Measurements from ENCODE around the gene REST. TPM values are rescaled to one million over a fixed set of nuclear protein-coding genes. Genes with fewer than 3 reads are reported as not detected.

The REST gene
- total and polyA plus RNA-seq, 9 of the 15 experiments (the other 6 are each of a cell fraction or from before 2014, with no cell fraction given), result 2.9 to 24.0 (median 19.2) TPM

- TF ChIP-seq, protein P1, sequence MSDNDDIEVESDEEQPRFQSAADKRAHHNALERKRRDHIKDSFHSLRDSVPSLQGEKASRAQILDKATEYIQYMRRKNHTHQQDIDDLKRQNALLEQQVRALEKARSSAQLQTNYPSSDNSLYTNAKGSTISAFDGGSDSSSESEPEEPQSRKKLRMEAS (CRISPR knock-in tag; IDR thresholded peaks at IDR 0.05), result 0 out of 2 replicates have a peak, but pooled peaks have one; percentile 8
- no peak for TF ChIP-seq ETS2 (tag; IDR thresholded peaks at IDR 0.05; ENCODE audit: borderline replicate concordance, poor library complexity, severe bottlenecking)
- TF ChIP-seq ARHGAP35 (IDR thresholded peaks at IDR 0.05; ENCODE audit: partially characterized antibody), result no peak
- no peak for TF ChIP-seq ZNF282 (CRISPR knock-in tag; IDR thresholded peaks at IDR 0.05)
- TF ChIP-seq DNMT1 (IDR thresholded peaks at IDR 0.05), result no peak
- TF ChIP-seq NR2C1 (IDR thresholded peaks at IDR 0.05), result no peak
- no peak for TF ChIP-seq NR2C1 (tag; IDR thresholded peaks at IDR 0.05)
- no peak for TF ChIP-seq NFATC3 (IDR thresholded peaks at IDR 0.05)
- no peak for TF ChIP-seq ZNF212 (CRISPR knock-in tag; IDR thresholded peaks at IDR 0.05)
- no peak for TF ChIP-seq HMG20B (CRISPR knock-in tag; IDR thresholded peaks at IDR 0.05)
- TF ChIP-seq ZFP30 (CRISPR knock-in tag; IDR thresholded peaks at IDR 0.05; ENCODE audit: borderline replicate concordance), result no peak
- TF ChIP-seq ZNF41 (CRISPR knock-in tag; conservative IDR thresholded peaks at IDR 0.05), result no peak
- TF ChIP-seq HNRNPUL1 (IDR thresholded peaks at IDR 0.05; ENCODE audit: low read length), result no peak
- no peak for TF ChIP-seq MXD1 (CRISPR knock-in tag; IDR thresholded peaks at IDR 0.05; ENCODE audit: borderline replicate concordance, poor library complexity, severe bottlenecking)
- TF ChIP-seq NCOA4 (IDR thresholded peaks at IDR 0.05; ENCODE audit: partially characterized antibody), result no peak
- TF ChIP-seq HMG20A (CRISPR knock-in tag; conservative IDR thresholded peaks at IDR 0.05), result no peak
- no peak for TF ChIP-seq NFE2L1 (tag; IDR thresholded peaks at IDR 0.05; ENCODE audit: borderline replicate concordance, low read depth)
- no peak for TF ChIP-seq GTF2F1 (IDR thresholded peaks at IDR 0.05; ENCODE audit: low read depth, low read length)
- TF ChIP-seq RAD51 (IDR thresholded peaks at IDR 0.05; ENCODE audit: borderline replicate concordance, low read depth), result no peak
- TF ChIP-seq TBP (optimal IDR thresholded peaks at IDR 0.05; ENCODE audit: low read depth, low read length), result no peak
- TF ChIP-seq MXI1 (IDR thresholded peaks at IDR 0.05; ENCODE audit: low read depth, low read length), result no peak
- no peak for TF ChIP-seq NFRKB (IDR thresholded peaks at IDR 0.05; ENCODE audit: low read depth)
- TF ChIP-seq TRIM25 (IDR thresholded peaks at IDR 0.05; ENCODE audit: borderline replicate concordance), result no peak
- TF ChIP-seq CEBPG (CRISPR knock-in tag; IDR thresholded peaks at IDR 0.05), result no peak
- TF ChIP-seq CEBPG (tag; conservative IDR thresholded peaks at IDR 0.05 in 1 of 2, IDR thresholded peaks at IDR 0.05 in 1 of 2), result no peak
- TF ChIP-seq CREB3L1 (IDR thresholded peaks at IDR 0.05; ENCODE audit: borderline replicate concordance, low read depth), result no peak
Observed at GRCh38 chr4:56908206-56909085, 746 bp downstream of the REST start (continued).

Data from K562 (cell line).